Measurements from ENCODE around the gene ABCG1.
A peak's percentile ranks its signal among the peaks of the same experiment; 100 is the strongest.

The ABCG1 gene

DNA sequence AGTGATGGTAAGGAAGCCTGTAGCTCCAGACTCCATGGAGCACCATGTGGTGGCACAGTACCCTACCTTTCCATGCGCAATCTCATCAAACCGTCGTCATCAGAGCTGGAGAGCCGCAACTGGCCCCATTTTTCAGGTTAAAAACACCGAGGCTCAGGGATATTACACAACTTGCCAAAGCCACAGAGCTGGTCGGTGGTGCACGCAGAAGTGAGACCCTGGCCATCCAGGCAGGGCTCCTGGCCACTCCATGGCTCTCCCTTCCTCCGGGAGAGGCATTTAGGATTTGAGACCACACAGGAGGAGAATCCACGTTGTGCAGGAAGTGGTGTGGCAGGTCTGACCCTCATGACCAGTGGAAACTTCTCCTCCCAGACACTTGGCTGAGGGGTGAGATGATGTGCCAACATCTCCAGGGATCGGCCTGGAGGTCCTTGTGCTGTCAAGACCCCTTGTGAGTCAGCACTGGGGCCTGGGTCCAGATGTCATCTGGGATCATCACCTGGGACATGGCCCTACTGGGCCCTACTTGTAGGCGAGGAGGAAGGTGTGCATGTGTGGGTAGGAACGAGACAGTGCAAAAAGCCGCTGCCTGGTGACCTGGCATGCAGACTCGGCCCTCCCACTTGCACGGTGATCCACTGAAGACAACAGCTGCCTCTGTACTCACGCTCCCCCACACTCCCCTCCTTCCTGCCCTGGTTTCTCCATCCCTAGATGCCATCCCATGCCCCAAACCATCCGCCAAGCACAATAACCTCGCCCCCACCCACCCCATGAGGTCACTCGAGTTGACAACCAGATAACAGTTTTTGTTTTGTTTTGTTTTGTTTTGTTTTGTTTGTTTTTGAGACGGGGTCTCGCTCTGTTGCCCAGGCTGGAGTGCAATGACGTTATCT, 85.9 kb downstream of the ABCG1 start:
- no peak for DNase-seq (ENCODE audit: low read depth, low spot score)

DNA sequence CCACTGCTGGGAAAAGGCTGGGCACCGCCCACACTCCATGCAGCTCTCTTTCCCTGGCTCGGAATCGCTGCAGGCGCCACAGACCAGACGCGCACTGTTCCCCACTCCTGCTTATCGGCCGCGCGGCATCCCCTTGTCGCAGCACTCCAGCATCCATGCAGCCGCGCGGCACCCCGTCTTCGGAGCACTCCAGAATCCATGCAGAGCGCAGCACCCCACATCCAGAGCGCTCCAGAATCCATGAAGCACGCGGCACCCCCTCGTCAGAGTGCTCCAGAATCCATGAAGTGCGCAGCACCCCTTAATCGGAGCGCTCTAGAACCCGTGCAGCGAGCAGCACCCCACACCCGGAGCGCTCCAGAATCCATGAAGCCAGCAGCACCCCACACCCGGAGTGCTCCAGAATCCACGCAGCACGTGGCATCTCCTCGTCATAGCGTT, 86.8 kb downstream of the ABCG1 start:
- no peak for DNase-seq (ENCODE audit: low read depth, low spot score)

DNA sequence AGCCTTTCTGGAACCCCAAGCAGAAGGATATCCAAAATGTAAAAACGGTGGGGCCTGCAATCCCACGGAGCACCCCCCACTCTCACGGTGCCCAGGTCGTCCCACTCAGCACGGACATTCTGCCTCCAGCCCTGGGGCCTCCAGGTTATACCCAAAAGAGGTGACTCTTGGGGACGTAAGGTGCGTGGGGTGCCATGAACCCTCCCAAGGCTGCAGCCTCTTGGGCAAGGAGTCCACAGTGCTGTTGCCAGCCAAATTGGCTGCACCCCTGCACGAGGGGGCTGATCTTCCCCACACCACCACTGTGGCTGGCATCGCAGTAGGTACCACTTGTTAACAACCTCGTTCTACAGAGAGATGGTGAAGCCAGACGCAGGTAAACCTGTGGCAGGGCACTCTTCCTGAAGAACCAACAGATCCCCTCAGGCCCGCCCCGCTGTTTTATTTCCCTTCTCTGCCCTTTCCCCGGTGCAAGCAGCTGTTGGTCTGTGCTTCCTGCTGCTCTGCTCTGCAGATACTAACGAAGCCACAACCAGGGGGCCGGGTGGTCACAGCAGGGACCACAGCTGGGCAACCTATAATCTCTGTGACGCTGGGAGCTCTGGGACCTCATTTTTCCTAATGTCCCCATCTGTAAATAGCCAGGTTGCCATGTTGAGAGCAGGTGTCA, 87.6 kb downstream of the ABCG1 start:
- DNase-seq (ENCODE audit: low read depth, low spot score), result no peak

DNA sequence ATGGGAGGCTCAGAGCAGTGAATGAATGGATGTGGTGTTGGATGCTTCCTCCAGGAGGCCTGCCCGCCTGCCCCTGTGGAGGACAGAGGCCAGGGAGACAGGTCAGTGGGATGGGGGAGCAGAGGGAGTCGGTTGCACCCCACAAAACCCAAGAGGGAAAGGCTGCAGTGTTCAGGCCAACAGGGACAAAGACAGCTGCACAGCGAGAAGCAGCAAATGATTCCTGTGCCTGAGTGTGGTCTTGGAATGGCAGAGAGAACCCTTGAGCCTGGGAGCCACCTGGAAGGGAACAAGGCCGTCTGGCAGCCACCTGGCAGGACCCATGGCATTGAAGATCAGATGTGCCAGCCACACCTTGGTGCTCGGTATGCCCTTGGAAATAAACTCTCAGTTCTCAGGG, 88.2 kb downstream of the ABCG1 start:
- no peak for DNase-seq (ENCODE audit: low read depth, low spot score)

DNA sequence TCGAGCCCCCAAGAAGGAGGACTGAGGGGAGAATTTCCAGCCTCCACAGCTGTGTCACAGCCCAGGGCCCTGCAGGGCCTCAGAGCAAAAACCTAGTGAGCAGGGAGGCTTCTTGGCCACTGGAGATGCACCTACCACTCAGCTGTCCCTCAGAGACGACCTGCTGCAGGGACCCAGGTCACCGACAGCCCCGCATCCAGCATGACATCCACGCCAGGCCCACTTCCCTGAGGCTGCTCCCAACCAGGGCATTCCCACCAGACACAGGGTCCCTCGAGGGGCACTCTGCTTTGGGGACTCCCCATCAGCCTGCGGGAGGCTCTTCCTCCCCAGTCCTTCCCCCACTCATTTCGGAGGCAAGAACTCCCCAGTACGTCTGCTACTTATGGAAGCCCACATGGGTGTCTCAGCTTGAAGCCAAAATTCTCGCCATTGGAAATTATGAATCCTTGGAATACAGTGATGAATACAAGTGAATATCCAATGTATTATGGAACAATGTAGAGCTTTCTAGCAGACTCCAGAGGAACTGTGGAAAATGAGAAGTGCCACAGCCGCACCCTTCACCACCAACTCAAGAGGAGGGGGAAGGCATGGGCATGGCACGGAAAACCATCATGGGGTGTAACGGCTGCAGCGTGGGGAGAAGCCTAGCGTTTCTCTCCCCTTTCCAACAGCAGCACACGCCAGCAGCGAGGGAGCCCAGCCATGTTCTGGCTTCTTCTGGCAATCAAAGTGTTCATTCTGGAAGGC, 89.4 kb downstream of the ABCG1 start:
- no peak for DNase-seq (ENCODE audit: low read depth, low spot score)

DNA sequence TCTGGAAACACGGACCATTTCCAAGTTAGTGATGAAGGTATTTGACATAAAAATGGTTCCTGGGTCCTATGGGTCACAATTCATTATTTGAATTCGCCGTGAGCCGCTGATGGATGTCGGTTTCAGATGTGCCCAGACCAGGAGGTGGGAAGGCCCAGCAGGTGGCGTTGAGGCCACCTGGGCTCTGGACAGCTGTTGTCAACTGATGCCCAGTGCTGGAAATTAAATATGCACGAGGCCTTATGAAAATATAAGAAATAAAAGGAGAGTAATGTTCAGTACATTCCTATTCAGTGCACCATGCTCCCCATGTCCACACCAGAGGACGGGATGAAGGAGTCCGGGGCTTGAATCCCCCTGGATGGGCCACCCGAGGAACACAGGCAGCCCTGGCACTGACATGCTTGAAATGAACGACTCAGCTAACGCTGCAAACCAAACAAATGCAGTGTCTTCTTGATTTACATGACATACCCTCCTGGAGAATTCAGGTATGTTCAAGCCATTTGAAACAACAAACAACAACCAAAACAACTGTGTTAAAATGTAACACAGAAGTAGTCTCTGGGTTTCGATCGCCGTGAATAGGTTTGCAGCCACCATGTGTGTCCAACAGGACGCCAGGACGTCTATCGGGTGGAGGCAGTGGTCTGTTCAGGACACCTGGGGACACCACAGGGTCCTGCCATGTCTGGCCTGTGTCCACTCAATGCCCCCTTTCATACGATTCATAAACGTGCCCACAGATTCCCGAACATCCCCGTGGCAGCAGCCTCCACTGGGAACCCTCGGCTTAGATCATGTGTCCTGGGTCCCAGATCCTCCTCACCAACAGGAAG, 90.2 kb downstream of the ABCG1 start:
- no peak for DNase-seq (ENCODE audit: low read depth, low spot score)

DNA sequence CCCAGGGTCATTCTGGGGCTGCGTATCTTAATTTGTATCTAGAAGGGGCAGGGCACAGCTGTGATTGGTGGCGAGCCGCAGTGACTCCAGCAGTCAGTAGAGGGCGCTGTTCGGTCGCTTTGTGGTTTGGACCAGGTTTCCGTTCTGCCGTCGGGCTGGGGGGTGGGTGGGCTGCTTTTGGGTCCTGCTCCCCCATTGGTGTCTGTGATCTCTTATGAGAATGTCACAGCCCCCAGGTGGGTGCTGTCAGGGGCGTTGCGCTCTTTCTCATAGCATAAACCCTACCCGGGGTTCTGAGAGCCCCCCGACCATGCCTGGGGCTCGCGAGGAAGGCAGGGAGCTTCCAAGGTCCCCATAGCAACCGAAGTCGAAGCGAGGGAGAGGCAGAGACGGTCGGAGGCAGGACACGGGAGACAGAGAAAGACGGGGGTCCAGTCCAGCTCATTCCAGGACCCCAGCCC, 90.8 kb downstream of the ABCG1 start:
- DNase-seq (ENCODE audit: low read depth, low spot score), result no peak

DNA sequence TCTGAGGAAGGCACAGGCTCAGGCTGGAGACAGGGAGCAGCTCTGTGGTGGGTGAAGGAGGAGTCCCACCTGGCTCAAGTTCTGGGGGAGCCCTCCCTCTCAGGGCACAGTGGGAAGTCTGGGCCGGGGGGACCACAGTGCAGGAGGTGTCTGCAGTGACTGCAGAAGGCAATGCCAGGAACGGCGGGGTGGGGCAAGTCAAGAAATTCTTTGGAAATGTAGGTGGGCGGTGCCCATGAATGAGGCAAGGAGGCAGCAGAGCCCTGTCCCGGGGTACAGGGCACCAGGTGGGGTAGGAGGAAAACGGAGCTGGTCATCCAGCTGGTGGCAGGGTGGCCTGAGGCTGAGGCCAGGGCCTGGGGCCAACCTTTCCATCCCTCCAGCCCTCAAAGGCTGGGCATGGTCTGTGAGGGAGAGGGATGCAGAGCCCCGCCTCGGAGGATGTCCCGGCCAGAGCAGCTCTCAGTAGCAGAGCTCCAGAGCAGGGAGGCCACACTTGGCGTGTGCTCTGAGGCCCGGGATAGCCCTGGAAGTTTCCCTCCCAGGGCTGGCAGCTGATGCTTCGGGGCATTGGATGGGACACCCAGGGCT, 91.6 kb downstream of the ABCG1 start:
- no peak for DNase-seq (ENCODE audit: low read depth, low spot score)

DNA sequence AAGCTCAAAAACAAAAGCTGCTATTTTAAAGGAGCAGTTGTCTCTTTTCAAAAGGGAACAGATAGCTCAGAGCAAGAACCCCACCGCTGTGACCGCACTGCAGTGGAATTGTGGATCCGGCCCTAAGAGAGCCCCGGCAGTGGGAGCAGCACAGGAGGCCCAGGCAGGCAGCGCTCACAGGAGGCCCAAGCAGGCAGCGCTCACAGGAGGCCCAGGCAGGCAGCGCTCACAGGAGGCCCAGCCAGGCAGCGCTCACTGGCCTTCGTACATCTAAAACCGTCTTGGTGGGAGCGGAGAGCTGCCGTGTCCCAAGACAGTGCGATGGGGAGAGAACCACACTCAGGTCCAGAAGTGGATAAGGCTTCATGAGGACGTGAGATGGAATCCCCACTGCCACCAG, 92.2 kb downstream of the ABCG1 start:
- DNase-seq (ENCODE audit: low read depth, low spot score), result no peak

DNA sequence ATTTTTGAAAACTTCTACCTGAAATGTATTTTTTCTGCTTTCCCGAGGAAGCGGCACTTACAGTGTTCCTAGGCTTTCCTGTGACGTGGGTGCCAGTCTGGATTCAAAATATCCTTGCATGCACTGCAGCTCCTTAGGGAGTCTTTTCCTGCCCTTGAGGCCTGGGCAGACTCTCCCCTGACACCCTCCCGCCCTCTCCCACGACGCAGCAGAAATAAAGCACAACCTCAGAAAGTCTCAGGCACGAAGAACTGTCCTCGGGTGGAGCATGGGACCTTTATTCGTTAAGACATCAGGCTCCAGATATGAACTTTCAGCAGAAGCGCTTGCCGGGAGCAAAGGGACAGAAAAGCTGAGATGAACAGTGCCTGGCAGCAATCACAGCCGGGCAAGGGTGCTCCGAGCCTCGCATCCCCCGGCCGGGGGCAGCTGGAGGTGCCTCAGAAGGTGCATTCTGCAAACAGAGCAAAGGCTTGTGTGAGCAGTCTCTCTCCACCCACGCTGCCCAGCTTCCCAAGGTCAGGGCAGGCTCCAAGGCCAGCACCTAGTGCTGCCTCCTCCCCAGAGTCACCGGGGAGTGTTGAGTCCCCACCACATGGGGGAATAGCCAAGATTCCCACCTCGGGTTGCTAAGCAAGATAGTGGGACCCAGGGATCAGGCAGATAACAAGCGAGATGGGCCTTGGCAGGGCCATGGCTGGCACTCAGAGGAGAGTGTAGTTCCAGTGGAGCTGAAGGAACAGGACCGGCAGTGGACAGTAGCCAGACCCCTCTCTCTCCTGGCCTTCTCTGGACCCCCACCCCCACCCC, 93.1 kb downstream of the ABCG1 start:
- DNase-seq (ENCODE audit: low read depth, low spot score), result no peak

DNA sequence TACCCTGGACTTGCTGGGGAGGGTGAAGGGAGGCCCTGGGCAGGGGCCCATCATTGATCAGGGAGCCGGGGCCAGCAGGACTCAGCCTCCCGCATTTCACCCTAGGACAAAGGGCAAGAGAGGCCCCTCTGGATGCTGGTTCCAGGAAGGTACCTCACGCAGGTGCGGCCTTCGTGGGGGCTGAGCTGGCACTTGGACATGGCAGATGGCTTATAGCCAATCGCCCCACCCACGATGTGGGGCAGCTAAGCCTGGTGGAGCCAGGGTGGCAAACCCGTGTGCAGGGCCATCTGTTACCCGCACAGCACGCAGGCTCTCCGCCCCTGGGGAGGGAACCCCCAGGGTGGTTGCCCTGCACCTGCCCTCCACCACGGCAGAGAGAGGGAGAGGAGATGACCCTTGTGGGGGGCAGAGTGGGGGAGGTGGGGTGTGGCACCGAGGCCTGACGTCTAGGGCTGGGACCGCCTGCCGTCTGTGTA, 93.7 kb downstream of the ABCG1 start:
- no peak for DNase-seq (ENCODE audit: low read depth, low spot score)

DNA sequence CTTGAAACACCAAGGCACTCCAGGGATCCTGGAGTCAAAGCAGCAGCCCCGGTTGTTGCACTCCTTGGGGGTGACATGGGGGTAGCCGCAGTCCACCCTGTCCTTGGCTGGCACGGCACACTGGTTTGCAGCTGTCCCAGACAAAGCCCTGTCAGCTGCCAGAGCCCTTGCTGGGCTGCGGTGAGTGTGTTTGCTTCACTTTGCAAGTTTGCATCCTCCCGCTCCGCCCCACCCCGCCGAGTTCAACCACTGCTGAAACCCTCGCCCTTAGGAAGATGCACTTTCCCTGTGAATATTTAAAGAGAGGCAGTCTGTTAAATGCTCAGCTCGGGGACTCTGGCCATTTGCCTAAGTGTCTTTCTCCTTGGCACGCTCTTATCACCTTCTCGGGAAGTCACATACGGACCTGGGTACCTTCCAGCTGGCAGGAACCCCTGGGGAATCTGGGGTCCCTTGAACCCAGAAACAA, 94.6 kb downstream of the ABCG1 start:
- DNase-seq (ENCODE audit: low read depth, low spot score), result no peak

DNA sequence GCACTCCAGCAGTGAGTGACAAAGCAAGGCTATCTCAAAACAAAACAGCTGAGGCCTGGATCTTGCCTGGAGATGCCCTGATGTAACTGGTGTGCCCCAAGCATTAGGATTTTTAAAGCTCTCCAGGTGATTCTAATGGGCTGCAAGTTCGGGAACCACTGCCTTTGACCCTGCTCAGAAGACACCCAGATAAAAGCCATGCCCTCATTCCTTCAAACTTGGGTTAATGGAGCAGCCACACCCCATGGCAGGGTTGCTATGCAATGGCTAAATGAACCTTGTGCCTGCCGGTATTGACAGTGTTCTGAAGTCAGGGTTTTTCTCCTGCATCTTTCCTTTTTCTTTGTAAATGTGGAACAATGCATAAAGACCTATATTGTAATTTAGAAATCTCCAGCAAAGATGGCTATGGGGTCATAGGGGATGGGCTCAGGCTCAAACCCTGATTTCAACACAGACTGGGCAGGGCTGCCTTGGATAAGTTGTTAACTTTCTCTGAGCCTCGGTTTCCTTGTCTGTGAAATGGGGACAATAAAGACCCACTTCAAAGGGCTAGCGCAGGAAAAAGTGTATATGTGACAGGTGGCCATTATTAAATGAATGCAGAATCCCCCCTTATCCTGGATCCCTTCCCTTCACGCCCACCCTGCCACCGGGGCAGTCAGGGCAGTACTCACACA, 95.8 kb downstream of the ABCG1 start:
- DNase-seq (ENCODE audit: low read depth, low spot score), result no peak

DNA sequence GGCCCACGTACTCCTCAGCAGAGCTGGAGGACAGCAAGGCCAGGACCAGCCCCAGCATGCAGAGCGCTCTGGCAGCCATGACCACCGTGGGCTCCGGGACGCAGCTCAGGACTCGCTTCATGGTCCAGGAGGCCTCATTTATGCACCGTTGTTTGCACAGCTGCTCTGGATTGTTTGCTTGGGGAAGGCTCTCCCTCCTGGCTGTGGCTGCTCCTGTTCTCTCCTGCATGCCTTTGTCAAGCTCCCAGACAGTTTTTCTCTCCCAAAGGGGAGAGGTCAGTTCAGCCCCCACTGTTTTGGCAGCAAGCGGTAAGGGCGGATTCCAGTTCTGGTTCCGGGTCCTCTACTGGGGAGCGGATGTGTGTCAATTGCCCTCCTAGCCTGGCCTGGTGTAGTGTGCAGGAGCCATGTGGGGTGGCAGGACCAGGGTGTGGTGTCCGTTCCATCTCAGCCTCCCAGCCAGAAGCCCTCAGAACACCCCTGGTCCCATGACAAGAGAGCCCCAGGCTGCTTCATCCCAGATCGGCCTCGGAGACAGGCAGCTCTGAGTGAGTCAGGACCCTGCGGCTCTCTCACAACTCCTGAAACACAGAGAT, 96.5 kb downstream of the ABCG1 start, which contains the start of gene TFF3:
Gene TFF3, minus strand, starts transcription at position 114 of the 596 bp plus-strand sequence. Its CDS starts 35 bp downstream, at position 79.
- DNase-seq (ENCODE audit: low read depth, low spot score), result peak; percentile 25

DNA sequence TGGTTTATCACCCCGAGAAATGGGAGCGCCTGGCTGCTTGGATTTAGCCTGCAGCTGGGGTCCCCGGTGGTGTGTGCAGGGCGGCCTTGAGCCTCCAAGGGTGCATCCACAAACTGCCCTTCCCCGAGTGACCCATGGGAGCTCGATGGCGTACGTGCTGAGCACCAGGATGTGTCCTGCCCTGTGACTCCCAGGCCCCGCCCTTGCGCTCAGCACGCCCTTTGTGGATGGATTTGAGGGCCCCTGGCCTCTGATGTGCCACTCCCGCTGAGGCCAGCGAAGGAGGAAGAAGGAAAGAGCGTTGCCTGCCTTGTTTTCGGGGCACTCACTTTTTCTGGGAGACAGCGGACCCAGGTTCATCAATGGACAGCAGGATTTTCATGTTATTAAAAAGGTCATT, 98.0 kb downstream of the ABCG1 start:
- DNase-seq (ENCODE audit: low read depth, low spot score), result no peak

DNA sequence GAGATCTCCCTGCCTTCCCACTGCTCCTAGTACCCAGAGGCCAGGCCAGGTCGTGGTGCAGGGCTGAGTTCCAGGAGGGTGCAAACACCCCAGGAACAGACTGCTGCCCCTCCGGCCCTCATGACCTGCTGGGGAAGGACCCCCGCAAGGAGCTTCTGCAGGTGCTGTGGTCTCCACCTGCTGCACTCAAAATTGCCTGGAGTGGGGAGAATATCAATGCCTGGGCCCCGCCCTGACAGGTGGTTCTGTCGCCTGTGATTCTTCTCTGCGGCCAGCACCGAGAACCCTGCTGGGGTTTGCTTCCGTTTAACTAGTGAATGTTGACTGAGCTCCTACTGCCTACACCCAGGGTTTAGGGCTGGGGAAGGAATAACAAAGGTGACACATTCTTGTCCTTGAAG, 98.4 kb downstream of the ABCG1 start:
- DNase-seq (ENCODE audit: low read depth, low spot score), result no peak

DNA sequence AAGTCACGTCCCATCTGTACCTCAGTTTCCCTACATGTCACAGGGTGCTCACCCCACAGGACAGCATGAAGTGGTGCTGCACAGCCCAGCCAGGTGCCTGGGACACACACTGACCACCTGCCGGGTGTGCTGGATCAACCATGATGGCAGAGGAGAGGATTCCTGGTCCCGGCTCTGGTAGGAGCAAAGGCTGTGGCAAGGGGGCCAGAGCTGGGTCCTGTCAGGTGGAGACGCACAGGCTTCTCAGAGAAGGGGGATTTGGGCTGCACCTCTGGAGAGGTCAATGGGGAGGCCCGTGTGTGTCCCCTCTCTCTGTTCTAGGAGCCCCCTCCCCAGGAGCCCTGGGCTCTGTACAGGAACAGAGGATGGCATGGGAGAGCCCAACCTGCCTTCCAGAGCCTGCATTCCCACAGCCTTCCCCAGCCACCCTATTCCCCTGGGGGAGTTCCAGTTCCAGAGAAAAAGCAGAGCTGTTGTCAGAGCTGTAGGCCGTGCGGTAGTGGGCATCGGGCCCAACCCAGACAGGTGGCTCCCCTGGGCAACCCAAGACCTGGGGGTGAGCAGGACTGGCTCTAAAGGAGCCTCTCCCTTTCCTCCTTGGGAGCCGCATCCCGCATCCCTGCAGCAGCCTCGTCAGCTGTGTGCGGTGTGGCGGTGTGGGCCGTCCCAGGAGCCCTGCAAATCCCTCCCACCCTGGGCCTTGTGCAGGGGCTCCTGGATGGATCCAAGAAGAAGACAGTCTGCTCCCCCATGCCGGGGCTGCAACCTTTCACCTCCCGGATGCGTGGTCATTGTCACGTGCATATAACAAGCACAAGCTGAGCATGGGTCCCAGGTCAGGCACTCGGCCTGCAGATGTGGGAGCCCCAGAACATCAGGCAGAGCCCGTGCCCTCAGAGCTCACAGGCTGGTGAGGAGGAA, 99.1 kb downstream of the ABCG1 start:
- DNase-seq (ENCODE audit: low read depth, low spot score), result no peak

DNA sequence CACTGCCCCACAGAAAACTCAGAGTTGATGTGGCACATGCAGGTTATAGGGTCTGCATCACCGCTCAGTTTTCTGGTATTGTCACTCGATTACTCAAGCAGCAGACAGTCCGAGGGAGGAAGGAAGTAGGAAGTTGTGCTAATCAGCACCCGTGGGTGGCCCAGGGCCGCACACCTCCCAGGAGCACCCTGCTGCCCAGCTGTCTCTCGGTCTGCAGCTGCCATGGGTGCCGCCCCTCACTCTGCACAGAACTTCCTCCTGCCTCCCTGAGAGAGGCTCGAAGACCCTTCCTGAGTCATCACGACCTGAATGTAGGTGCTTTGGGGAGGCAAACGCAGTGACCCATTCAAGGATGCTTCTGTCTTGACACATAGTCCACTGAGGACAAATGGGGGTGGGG, 100.4 kb downstream of the ABCG1 start:
- DNase-seq (ENCODE audit: low read depth, low spot score), result no peak

Data from brain pericyte (primary cell).